Neutrophil (primary cell): Measurements from ENCODE around the gene C6orf15.

Experiments used
- H3K27ac ChIP-seq: fragments of 200-600 bp; sonication (generic); 2 replicates; pipeline ENCODE4 v1.5.1; 2016; ENCODE audit warnings: mild to moderate bottlenecking, moderate library complexity
- H3K27me3 ChIP-seq: fragments of 200-600 bp; sonication (generic); 2 replicates; pipeline ENCODE4 v1.6.0; 2016; ENCODE audit warnings: mild to moderate bottlenecking
- H3K36me3 ChIP-seq: fragments of 200-600 bp; sonication (generic); 2 replicates; pipeline ENCODE4 v1.5.1; 2017
- H3K4me1 ChIP-seq, 2 experiments: fragments of 200-600 bp in 1 of 2; sonication (generic) in 1 of 2; 1 replicate in 1 of 2; 2 replicates in 1 of 2; pipeline versions ENCODE4 v1.5.1 to v1.6.1; 2013 to 2016; ENCODE audit warnings: low read depth in 1 of 2, low read length in 1 of 2, mild to moderate bottlenecking in 1 of 2, moderate library complexity in 1 of 2; ENCODE audit not compliant: control insufficient read depth in 1 of 2, insufficient read depth in 1 of 2
- H3K4me3 ChIP-seq, 2 experiments: fragments of 200-600 bp in 1 of 2; sonication (generic) in 1 of 2; 1 replicate in 1 of 2; 2 replicates in 1 of 2; pipeline ENCODE4 v1.5.1; 2013 to 2016; ENCODE audit warnings: low read depth in 1 of 2, low read length in 1 of 2, mild to moderate bottlenecking in 1 of 2, moderate library complexity in 1 of 2
- H3K9me3 ChIP-seq: fragments of 200-600 bp; sonication (generic); 2 replicates; pipeline ENCODE4 v1.5.1; 2016
- TF ChIP-seq, protein P1 (sequence below): fragments of 200-600 bp; sonication (generic); IDR thresholded peaks from 2 replicates; pipeline ENCODE4 v1.5.1; 2016; ENCODE audit warnings: antibody characterized with exemption

The C6orf15 gene

DNA sequence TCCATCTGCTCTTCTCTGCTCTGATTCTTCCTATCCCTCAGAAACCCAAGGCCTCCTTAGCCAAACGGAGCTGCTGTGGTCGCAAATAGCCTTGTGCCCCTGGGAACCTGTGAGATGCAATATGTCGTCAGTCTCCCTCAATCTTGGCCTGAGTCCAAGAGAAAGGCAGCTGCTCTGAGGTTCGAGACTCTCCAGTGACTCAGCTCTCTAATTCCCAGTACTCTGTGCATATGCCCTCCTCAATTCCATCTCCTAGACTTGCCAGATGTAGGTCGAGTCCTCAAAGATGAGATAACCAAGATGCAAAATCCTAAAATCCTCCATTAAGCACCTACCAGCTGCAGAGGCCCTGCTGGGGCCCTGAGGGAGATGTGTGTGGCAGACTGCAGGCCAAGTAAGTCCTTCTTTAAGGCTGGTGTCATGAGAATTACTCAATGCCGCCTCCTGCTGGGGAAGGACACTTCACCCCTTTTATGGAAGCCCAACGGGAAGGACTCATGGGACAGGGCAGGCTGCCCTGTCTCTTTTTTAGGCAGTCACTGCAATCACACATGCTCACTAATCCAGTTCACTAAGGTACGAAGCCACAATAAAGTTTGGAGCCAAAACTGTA, 28.5 kb downstream of the C6orf15 start:
- H3K9me3 ChIP-seq = no peaks in the 10 kb centered on the region
- H3K36me3 ChIP-seq = no peaks in the 10 kb centered on the region
- H3K4me1 ChIP-seq = peaks cover 3 to 4% of the 10 kb centered on the region in 2 experiments
- H3K27ac ChIP-seq = no peak overlapping the region
- peaks cover 36% of the 10 kb centered on the region for H3K27me3 ChIP-seq
- H3K4me3 ChIP-seq = no peak overlapping the region
- TF ChIP-seq, protein P1, sequence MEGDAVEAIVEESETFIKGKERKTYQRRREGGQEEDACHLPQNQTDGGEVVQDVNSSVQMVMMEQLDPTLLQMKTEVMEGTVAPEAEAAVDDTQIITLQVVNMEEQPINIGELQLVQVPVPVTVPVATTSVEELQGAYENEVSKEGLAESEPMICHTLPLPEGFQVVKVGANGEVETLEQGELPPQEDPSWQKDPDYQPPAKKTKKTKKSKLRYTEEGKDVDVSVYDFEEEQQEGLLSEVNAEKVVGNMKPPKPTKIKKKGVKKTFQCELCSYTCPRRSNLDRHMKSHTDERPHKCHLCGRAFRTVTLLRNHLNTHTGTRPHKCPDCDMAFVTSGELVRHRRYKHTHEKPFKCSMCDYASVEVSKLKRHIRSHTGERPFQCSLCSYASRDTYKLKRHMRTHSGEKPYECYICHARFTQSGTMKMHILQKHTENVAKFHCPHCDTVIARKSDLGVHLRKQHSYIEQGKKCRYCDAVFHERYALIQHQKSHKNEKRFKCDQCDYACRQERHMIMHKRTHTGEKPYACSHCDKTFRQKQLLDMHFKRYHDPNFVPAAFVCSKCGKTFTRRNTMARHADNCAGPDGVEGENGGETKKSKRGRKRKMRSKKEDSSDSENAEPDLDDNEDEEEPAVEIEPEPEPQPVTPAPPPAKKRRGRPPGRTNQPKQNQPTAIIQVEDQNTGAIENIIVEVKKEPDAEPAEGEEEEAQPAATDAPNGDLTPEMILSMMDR = no peak

DNA sequence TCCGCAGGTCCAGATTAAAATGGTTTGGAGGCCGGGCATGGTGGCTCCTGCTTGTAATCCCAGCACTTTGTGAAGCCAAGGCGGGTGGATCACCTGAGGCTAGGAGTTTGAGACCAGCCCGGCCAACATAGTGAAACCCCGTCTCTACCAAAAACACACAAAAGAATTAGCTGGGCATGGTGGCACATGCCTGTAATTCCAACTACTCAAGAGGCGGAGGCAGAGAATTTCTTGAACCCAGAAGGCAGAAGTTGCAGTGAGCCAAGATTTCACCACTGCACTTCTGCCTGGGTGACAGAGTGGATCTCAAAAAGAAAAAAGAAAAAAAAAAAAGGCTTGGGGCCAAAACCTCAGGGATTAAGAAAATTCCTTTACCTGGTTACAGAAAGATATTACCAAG, 30.5 kb downstream of the C6orf15 start:
- H3K36me3 ChIP-seq = no peaks in the 10 kb centered on the region
- H3K4me3 ChIP-seq = no peak overlapping the region
- H3K4me1 ChIP-seq = peaks cover 3 to 4% of the 10 kb centered on the region in 2 experiments
- H3K9me3 ChIP-seq = no peaks in the 10 kb centered on the region
- TF ChIP-seq, protein P1 = no peak
- H3K27me3 ChIP-seq = peaks cover 30% of the 10 kb centered on the region
- no peak overlapping the region for H3K27ac ChIP-seq

DNA sequence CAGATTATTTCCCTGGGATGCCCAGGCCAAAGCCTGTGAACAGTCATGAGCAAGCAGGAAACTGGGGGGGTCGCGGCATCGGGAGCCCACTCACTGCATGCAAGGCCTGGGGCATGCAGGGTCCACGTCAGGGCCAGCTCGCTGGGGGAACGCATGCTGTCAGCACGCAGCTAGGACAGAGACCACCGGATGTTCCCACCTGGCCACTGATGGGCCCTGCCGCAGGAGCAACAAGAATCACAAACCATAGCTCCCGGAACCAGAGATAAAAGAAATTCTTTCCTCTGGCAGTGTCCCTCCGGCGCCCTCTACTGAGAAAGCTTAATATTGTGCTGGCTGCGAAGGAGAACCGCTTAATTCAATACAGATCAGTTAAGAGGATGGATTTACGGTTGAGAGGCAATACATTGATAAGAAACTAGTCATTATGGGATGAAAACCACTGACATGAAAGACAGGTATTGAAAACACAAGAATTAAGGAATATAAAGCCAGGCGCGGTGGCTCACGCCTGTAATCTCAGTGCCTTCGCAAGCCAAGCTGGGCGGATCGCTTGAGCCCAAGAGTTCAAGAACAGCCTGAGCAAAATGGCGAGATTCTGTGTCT, 32.6 kb downstream of the C6orf15 start:
- no peak overlapping the region for H3K27ac ChIP-seq
- H3K36me3 ChIP-seq = no peaks in the 10 kb centered on the region
- no peaks in the 10 kb centered on the region for H3K9me3 ChIP-seq
- peaks cover 3 to 4% of the 10 kb centered on the region in 2 experiments for H3K4me1 ChIP-seq
- H3K27me3 ChIP-seq = peaks cover 10% of the 10 kb centered on the region
- H3K4me3 ChIP-seq = no peak overlapping the region
- TF ChIP-seq, protein P1 = no peak

DNA sequence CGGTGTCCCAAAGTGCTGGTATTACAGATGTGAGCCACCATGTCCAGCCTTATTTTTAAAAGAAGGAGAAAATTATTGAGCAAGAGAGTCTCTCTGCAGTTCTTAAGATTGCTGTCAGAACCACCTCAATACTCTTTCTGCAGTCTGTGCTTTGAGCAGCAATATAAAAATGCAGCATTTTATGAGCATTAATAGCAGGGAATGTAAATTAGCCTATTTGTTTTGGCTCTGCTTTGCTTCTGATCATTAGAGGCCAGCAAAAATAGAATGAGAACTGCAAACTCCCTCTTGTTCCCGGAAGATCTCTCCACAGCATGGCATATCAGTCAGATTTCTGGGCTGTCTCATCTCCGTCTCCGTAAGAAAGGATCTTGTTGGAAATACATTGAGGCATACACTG, 35.8 kb downstream of the C6orf15 start:
- no peak overlapping the region for H3K4me3 ChIP-seq
- H3K27me3 ChIP-seq = peaks cover 10% of the 10 kb centered on the region
- no peak overlapping the region for H3K27ac ChIP-seq
- H3K4me1 ChIP-seq = peaks cover 3 to 4% of the 10 kb centered on the region in 2 experiments
- no peaks in the 10 kb centered on the region for H3K36me3 ChIP-seq
- no peaks in the 10 kb centered on the region for H3K9me3 ChIP-seq
- TF ChIP-seq, protein P1 = no peak

DNA sequence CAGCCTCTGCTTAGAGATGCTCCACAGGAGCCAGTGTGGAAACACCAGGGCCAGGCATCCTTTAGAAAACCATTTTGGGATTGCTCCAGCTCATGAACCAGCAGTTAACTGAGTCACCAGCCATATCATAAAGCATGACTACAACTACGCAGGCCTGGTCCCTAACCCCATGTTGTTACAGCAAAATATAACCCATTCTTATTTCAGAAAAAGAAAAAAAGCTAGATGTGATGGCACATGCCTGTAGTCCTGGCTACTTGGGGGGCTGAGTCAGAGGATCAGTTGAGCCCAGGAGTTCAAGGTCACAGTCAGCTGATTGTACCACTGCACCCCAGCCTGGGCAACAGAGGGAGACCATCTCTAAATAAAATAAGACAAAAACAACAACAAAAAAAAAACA, 36.8 kb downstream of the C6orf15 start:
- peaks cover 10% of the 10 kb centered on the region for H3K27me3 ChIP-seq
- no peak overlapping the region for H3K27ac ChIP-seq
- H3K4me1 ChIP-seq = peaks cover 3 to 4% of the 10 kb centered on the region in 2 experiments
- TF ChIP-seq, protein P1 = no peak
- H3K9me3 ChIP-seq = no peaks in the 10 kb centered on the region
- H3K36me3 ChIP-seq = no peaks in the 10 kb centered on the region
- H3K4me3 ChIP-seq = no peak overlapping the region
